Calu3 (cell line): ENCODE measurements around the gene KIRREL3. TPM values are rescaled to one million over a fixed set of nuclear protein-coding genes. Genes with fewer than 3 reads are reported as not detected.

Source experiments
- BruUV-seq: library from RNA; stranded (reverse); fragments of 400-500 nt; replicated peaks from 2 replicates; lab custom pipeline; 2021; lab: Mats Ljungman, UMichigan
- CTCF ChIA-PET: fragments of 300-600 bp; sonication (Branson Sonifier 250); formaldehyde crosslinking; loops from one replicate; lab custom pipeline; 2022; ENCODE audit warnings: antibody characterized with exemption; lab: Charles Lee
- DNase-seq: peaks from one replicate; pipeline ENCODE4 v3.0.0; 2022
- H3K27ac Mint-ChIP-seq: one replicate; pipeline ENCODE4 v1.8.0; 2022; ENCODE audit warnings: mixed read lengths; ENCODE audit not compliant: unreplicated experiment
- H3K27me3 Mint-ChIP-seq: one replicate; pipeline ENCODE4 v1.8.0; 2022; ENCODE audit warnings: mixed read lengths; ENCODE audit not compliant: unreplicated experiment
- H3K36me3 Mint-ChIP-seq: one replicate; pipeline ENCODE4 v1.8.0; 2022; ENCODE audit warnings: mild to moderate bottlenecking, moderate library complexity, mixed read lengths; ENCODE audit not compliant: insufficient read depth, unreplicated experiment
- H3K4me1 Mint-ChIP-seq: one replicate; pipeline ENCODE4 v1.8.0; 2022; ENCODE audit warnings: mild to moderate bottlenecking, low read depth, mixed read lengths; ENCODE audit not compliant: unreplicated experiment
- H3K4me3 Mint-ChIP-seq: one replicate; pipeline ENCODE4 v1.8.0; 2022; ENCODE audit warnings: mild to moderate bottlenecking, low read depth, moderate library complexity, mixed read lengths; ENCODE audit not compliant: unreplicated experiment
- H3K9me3 Mint-ChIP-seq: one replicate; pipeline ENCODE4 v1.8.0; 2022; ENCODE audit warnings: low read depth, mixed read lengths; ENCODE audit not compliant: unreplicated experiment
- CTCF ChIP-seq: fragments of 200-600 bp; IDR thresholded peaks from one replicate; pipeline ENCODE4 v1.8.0; 2022; ENCODE audit warnings: antibody characterized with exemption; ENCODE audit not compliant: unreplicated experiment
- intact Hi-C: fragments of 100-400 bp; cut with micrococcal nuclease; formaldehyde crosslinking; loops from one replicate; pipeline ENCODE4 v1.10.0; 2022; ENCODE audit not compliant: unreplicated experiment
- total RNA-seq: library from RNA; stranded (reverse); gene quantifications from 2 replicates; pipeline ENCODE4 v1.2.3, GENCODE V29; 2022

Gene KIRREL3
- total RNA-seq, 1 experiment from 2014 or later: 0.26 TPM

- Mint-ChIP-seq H3K36me3 (peaks cover 28% of the 10 kb centered on the region), H3K9me3 (no peaks in the 10 kb centered on the region), H3K4me1 (peaks cover 36% of the 10 kb centered on the region), H3K27me3 (no peaks in the 10 kb centered on the region), H3K27ac (no peak overlapping the region), H3K4me3 (no peak overlapping the region)
- BruUV-seq: no TSS peak
- intact Hi-C loops: no loop called here
- DNase-seq: no peak
- CTCF ChIA-PET: interaction anchor here (0.5 to 1.1 kb wide), 3 partner anchors 89 to 96 kb away, joined by 3 read pairs; no protein-coding TSS in a partner anchor
- TF ChIP-seq CTCF: no peak
Observed at GRCh38 chr11:126406368-126406767, 594.2 kb downstream of the KIRREL3 start.

GRCh38 chr11:126405906-126406305, 594.7 kb downstream of the KIRREL3 start:
- intact Hi-C loops: no loop called here
- CTCF ChIA-PET: interaction anchor here (0.5 to 1.1 kb wide), 3 partner anchors 89 to 96 kb away, joined by 3 read pairs; no protein-coding TSS in a partner anchor
- Mint-ChIP-seq H3K4me1 (peaks cover 36% of the 10 kb centered on the region), H3K36me3 (peaks cover 28% of the 10 kb centered on the region), H3K27me3 (no peaks in the 10 kb centered on the region), H3K4me3 (peak overlapping the region; percentile 31), H3K9me3 (no peaks in the 10 kb centered on the region), H3K27ac (peak overlapping the region; percentile 65)
- DNase-seq: peak; percentile 48
- TSS peak; percentile 18 for BruUV-seq
- no peak for TF ChIP-seq CTCF

- BruUV-seq: no TSS peak
- H3K27me3 Mint-ChIP-seq: no peaks in the 10 kb centered on the region
- no peak for TF ChIP-seq CTCF
- peaks cover 28% of the 10 kb centered on the region for H3K36me3 Mint-ChIP-seq
- intact Hi-C loops: no loop called here
- CTCF ChIA-PET: interaction anchor here (1.1 kb wide), 1 partner anchor 92 kb away, joined by 3 read pairs; no protein-coding TSS in a partner anchor
- H3K9me3 Mint-ChIP-seq: no peaks in the 10 kb centered on the region
- H3K27ac Mint-ChIP-seq: peak overlapping the region; percentile 65
- DNase-seq: peak; percentile 58
- peak overlapping the region; percentile 31 for H3K4me3 Mint-ChIP-seq
- peaks cover 36% of the 10 kb centered on the region for H3K4me1 Mint-ChIP-seq
Observed at GRCh38 chr11:126405374-126405773, 595.2 kb downstream of the KIRREL3 start.

- intact Hi-C loops: no loop called here
- Mint-ChIP-seq H3K36me3 (peaks cover 26% of the 10 kb centered on the region), H3K27me3 (no peaks in the 10 kb centered on the region), H3K9me3 (no peaks in the 10 kb centered on the region), H3K4me3 (no peak overlapping the region), H3K4me1 (peaks cover 36% of the 10 kb centered on the region), H3K27ac (no peak overlapping the region)
- no peak for TF ChIP-seq CTCF
- CTCF ChIA-PET: no interaction called here
- no TSS peak for BruUV-seq
- no peak for DNase-seq
Observed at GRCh38 chr11:126404367-126404766, 596.2 kb downstream of the KIRREL3 start.
